Measurements from ENCODE around the gene BPTF. TPM values are rescaled to one million over a fixed set of nuclear protein-coding genes. Genes with fewer than 3 reads are reported as not detected.
"Not testable (repeated sequence)": the region's sequence is repeated elsewhere in the genome, so short reads cannot be mapped to it uniquely, and the experiment has no call there.

The BPTF gene
- total RNA-seq, 4 donors from 2014 or later: 88.8 to 143 (median 116) TPM

DNA sequence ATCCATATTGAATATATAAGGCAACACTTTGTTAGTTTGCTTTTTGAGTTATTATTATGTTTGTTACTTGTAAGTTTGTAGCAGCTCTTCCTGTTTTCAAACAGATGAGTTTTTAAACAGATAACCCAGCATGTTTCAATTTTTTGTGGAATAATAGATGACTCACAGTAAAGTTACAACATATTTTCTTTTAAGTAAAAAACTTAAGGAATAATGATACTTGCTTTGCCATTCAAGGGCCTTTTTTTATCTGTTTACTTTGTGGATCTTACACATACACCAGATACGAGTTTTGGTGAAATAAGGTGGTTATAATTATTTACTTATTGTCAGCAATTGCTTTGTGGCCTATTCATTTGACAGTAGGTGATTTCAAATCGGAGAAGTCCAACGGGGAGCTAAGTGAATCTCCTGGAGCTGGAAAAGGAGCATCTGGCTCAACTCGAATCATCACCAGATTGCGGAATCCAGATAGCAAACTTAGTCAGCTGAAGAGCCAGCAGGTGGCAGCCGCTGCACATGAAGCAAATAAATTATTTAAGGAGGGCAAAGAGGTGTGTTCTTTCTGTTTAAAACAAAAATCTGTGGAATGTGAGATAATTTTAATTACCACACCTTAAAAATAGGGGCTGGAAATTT is 66.3 kb downstream of the BPTF start:
- Histone ChIP-seq H3K4me1 (no peaks in the 10 kb centered on the region), H3K9me3 (no peaks in the 10 kb centered on the region), H3K27me3 (no peaks in the 10 kb centered on the region), H3K27ac (no peak overlapping the region), H3K36me3 (peaks cover 17 to 25% of the 10 kb centered on the region in 2 donors), H3K4me3 (replicated peaks in 1 of 3) (no peak overlapping the region)
- TF ChIP-seq POLR2A (IDR thresholded peaks at IDR 0.05) (no peak), CTCF (IDR thresholded peaks at IDR 0.05) (peak in 1 of 6 experiments; percentile 8)
- WGBS, 2 donors: 83% methylated on average over 6 of the region's 6 CpGs
- intact Hi-C loops (cut with DNase I): no loop called here
- no peak for DNase-seq

- H3K9me3 ChIP-seq: no peaks in the 10 kb centered on the region
- no peak overlapping the region for H3K27ac ChIP-seq
- no peak for DNase-seq
- no peaks in the 10 kb centered on the region for H3K4me1 ChIP-seq
- H3K4me3 ChIP-seq (replicated peaks in 1 of 3): no peak overlapping the region
- H3K36me3 ChIP-seq: peaks cover 25 to 26% of the 10 kb centered on the region in 2 donors
- 90 to 94% methylated on average over 12 of the region's 12 CpGs for WGBS, 2 donors
- TF ChIP-seq CTCF (IDR thresholded peaks at IDR 0.05) (no peak), POLR2A (IDR thresholded peaks at IDR 0.05) (no peak)
- intact Hi-C loops (cut with DNase I): no loop called here
- H3K27me3 ChIP-seq: no peaks in the 10 kb centered on the region
Observed at GRCh38 chr17:67902511-67903231, 77.4 kb downstream of the BPTF start.

GRCh38 chr17:67905298-67905697 is 80.0 kb downstream of the BPTF start:
- H3K27ac ChIP-seq; H3K9me3 ChIP-seq; H3K4me1 ChIP-seq; H3K4me3 ChIP-seq (replicated peaks in 1 of 3); intact Hi-C loops (cut with DNase I); H3K27me3 ChIP-seq; DNase-seq: not testable (repeated sequence)
- H3K36me3 ChIP-seq: peaks cover 18 to 32% of the 10 kb centered on the region in 2 donors
- 82 to 86% methylated on average over 2 of the region's 2 CpGs for WGBS, 2 donors

DNA sequence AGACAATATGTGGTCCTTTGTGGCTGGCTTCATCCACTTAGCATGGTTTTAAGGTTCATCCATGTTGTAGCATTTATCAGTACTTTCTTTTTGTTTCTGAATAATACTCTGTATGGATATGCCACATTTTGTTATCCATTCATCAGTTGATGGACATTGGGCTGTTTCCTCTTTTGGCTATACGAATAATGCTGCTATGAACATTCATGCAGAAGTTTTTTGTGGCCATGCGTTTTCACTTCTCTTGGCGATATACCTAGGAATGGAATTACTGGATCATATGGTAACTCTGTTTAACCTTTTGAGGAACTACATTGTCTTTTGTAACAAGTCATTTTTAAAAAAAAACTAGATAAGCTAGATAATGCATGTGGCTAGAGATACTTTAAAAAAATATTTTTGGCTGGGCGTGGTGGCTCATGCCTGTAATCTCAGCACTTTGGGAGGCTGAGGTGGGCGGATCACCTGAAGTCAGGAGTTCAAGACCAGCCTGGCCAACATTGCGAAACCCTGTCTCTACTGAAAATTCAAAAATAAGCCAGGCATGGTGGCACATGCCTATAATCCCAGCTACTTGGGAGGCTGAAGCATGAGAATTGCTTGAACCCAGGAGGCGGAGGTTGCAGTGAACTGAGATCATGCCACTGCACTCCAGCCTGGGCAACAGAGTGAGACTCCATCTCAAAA is 85.0 kb downstream of the BPTF start:
- peaks cover 8 to 40% of the 10 kb centered on the region in 2 donors for H3K36me3 ChIP-seq
- H3K9me3 ChIP-seq; H3K4me1 ChIP-seq; H3K27ac ChIP-seq; H3K4me3 ChIP-seq (replicated peaks in 1 of 3); H3K27me3 ChIP-seq; intact Hi-C loops (cut with DNase I); DNase-seq: not testable (repeated sequence)
- 96 to 99% methylated on average over 7 of the region's 7 CpGs for WGBS, 2 donors

DNA sequence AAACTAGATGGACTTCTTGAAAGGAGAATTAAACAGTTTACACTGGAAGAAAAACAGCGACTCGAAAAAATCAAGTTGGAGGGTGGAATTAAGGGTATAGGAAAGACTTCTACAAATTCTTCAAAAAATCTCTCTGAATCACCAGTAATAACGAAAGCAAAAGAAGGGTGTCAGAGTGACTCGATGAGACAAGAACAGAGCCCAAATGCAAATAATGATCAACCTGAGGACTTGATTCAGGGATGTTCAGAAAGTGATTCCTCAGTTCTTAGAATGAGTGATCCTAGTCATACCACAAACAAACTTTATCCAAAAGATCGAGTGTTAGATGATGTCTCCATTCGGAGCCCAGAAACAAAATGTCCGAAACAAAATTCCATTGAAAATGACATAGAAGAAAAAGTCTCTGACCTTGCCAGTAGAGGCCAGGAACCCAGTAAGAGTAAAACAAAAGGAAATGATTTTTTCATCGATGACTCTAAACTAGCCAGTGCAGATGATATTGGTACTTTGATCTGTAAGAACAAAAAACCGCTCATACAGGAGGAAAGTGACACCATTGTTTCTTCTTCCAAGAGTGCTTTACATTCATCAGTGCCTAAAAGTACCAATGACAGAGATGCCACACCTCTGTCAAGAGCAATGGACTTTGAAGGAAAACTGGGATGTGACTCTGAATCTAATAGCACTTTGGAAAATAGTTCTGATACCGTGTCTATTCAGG is 85.9 kb downstream of the BPTF start:
- no peaks in the 10 kb centered on the region for H3K4me1 ChIP-seq
- DNase-seq: no peak
- 95% methylated on average over 10 of the region's 10 CpGs for WGBS, 2 donors
- H3K36me3 ChIP-seq: peaks cover 6 to 35% of the 10 kb centered on the region in 2 donors
- TF ChIP-seq POLR2A (IDR thresholded peaks at IDR 0.05) (no peak), CTCF (IDR thresholded peaks at IDR 0.05) (no peak)
- H3K9me3 ChIP-seq: no peaks in the 10 kb centered on the region
- no peaks in the 10 kb centered on the region for H3K27me3 ChIP-seq
- no peak overlapping the region for H3K27ac ChIP-seq
- H3K4me3 ChIP-seq (replicated peaks in 1 of 3): no peak overlapping the region
- intact Hi-C loops (cut with DNase I): no loop called here
